PC-9 (cell line): ENCODE results near the gene TYROBP. TPM values are rescaled to one million over a fixed set of nuclear protein-coding genes. Genes with fewer than 3 reads are reported as not detected.
A peak's percentile ranks its signal among the peaks of the same experiment; 100 is the strongest.

Experiments used
- BruUV-seq: library from RNA; stranded (reverse); fragments of 400-500 nt; replicated peaks from 2 replicates; lab custom pipeline; 2021; lab: Mats Ljungman, UMichigan
- CTCF ChIA-PET: fragments of 300-600 bp; sonication (Branson Sonifier 250); formaldehyde crosslinking; loops from one replicate; lab custom pipeline; 2022; ENCODE audit warnings: antibody characterized with exemption; lab: Charles Lee
- POLR2A ChIA-PET: fragments of 300-600 bp; sonication (Branson Sonifier 250); formaldehyde crosslinking; loops from one replicate; lab custom pipeline; 2022; ENCODE audit warnings: antibody characterized with exemption; ENCODE audit not compliant: unreplicated experiment; lab: Charles Lee
- DNase-seq, 2 experiments: peaks; one replicate each; pipeline versions ENCODE4 v3.0.0 to v3.0.0-alpha.2; 2015 to 2022; ENCODE audit warnings: mixed read lengths in 1 of 2
- H2AFZ ChIP-seq: fragments of 200-600 bp; sonication (generic); 2 replicates; pipeline ENCODE4 v1.8.1; 2017; ENCODE audit warnings: antibody characterized with exemption
- H3F3A ChIP-seq: fragments of 200-600 bp; sonication (generic); 2 replicates; pipeline ENCODE4 v1.8.1; 2017; ENCODE audit warnings: antibody characterized with exemption, mild to moderate bottlenecking, low read depth; ENCODE audit not compliant: insufficient read depth
- H3K27ac ChIP-seq: fragments of 200-600 bp; sonication (generic); 2 replicates; pipeline ENCODE4 v1.6.1; 2016; ENCODE audit warnings: mixed run types
- H3K27me3 ChIP-seq: fragments of 200-600 bp; sonication (generic); 2 replicates; pipeline ENCODE4 v1.6.1; 2016; ENCODE audit warnings: low read depth, mixed run types; ENCODE audit not compliant: insufficient read depth
- H3K36me3 ChIP-seq: fragments of 200-600 bp; sonication (generic); 2 replicates; pipeline ENCODE4 v1.6.1; 2016; ENCODE audit warnings: low read depth, mixed run types
- H3K4me1 ChIP-seq: fragments of 200-600 bp; sonication (generic); replicated peaks from 2 replicates; pipeline ENCODE4 v1.6.1; 2016; ENCODE audit warnings: mixed run types; ENCODE audit not compliant: insufficient read depth
- H3K4me2 ChIP-seq: fragments of 200-600 bp; sonication (generic); 2 replicates; pipeline ENCODE4 v1.6.1; 2017; ENCODE audit warnings: mixed run types
- H3K4me3 ChIP-seq: fragments of 200-600 bp; sonication (generic); 2 replicates; pipeline ENCODE4 v1.6.1; 2016; ENCODE audit warnings: mixed run types
- H3K79me2 ChIP-seq: fragments of 200-600 bp; sonication (generic); 2 replicates; pipeline ENCODE4 v1.6.1; 2017; ENCODE audit warnings: low read depth, mixed run types
- H3K9me2 ChIP-seq: fragments of 200-600 bp; sonication (generic); 2 replicates; pipeline ENCODE4 v1.8.1; 2017; ENCODE audit warnings: mild to moderate bottlenecking; ENCODE audit not compliant: insufficient read depth
- H3K9me3 ChIP-seq: fragments of 200-600 bp; sonication (generic); 2 replicates; pipeline ENCODE4 v1.8.1; 2016; ENCODE audit warnings: low read depth; ENCODE audit not compliant: insufficient read depth
- H4K20me1 ChIP-seq: fragments of 200-600 bp; sonication (generic); 2 replicates; pipeline ENCODE4 v1.8.1; 2017; ENCODE audit not compliant: insufficient read depth
- CTCF ChIP-seq: fragments of 200-600 bp; sonication (generic); conservative IDR thresholded peaks from 2 replicates; pipeline ENCODE4 v1.6.1; 2017; ENCODE audit warnings: mixed run types, antibody characterized with exemption, mild to moderate bottlenecking, moderate library complexity
- EZH2 ChIP-seq: fragments of 200-600 bp; sonication (generic); IDR thresholded peaks from 2 replicates; pipeline ENCODE4 v1.8.0; 2017; ENCODE audit warnings: antibody characterized with exemption, low read depth
- intact Hi-C: fragments of 100-400 bp; cut with micrococcal nuclease; formaldehyde crosslinking; loops from one replicate; pipeline ENCODE4 v1.10.0; 2022; ENCODE audit not compliant: unreplicated experiment
- total RNA-seq: library from RNA; stranded (reverse); gene quantifications from 2 replicates; pipeline ENCODE4 v1.2.3, GENCODE V29; 2021

The TYROBP gene
- total RNA-seq, 1 experiment from 2014 or later: not detected

- peak overlapping the region; percentile 88 for H3K4me3 ChIP-seq
- intact Hi-C loops: loop anchor here (10.0 kb wide), 1 partner anchor 622 kb away; no protein-coding TSS in a partner anchor
- ChIA-PET POLR2A (no interaction called here), CTCF (interaction anchor here (0.7 kb wide), 1 partner anchor 117 kb away, joined by 3 read pairs; the partner anchor contains the start of gene THAP8)
- H4K20me1 ChIP-seq: no peaks in the 10 kb centered on the region; the same call in 1 of the 2 replicates
- DNase-seq: no peak
- H3K27me3 ChIP-seq: no peaks in the 10 kb centered on the region
- no peaks in the 10 kb centered on the region for H3K36me3 ChIP-seq
- peak overlapping the region; percentile 90 for H2AFZ ChIP-seq
- H3F3A ChIP-seq: peaks cover 9% of the 10 kb centered on the region; the same call in 1 of the 2 replicates
- H3K27ac ChIP-seq: no peak overlapping the region
- no peaks in the 10 kb centered on the region for H3K9me3 ChIP-seq
- H3K4me1 ChIP-seq: peaks cover 24% of the 10 kb centered on the region
- 0 out of 2 replicates have a peak, but pooled peaks cover 5% of the 10 kb centered on the region for H3K79me2 ChIP-seq
- peak overlapping the region; percentile 100 for H3K4me2 ChIP-seq
- TF ChIP-seq CTCF (no peak), EZH2 (no peak)
- no TSS peak for BruUV-seq
- no peaks in the 10 kb centered on the region for H3K9me2 ChIP-seq
These were observed 28.7 kb upstream of the TYROBP start for GRCh38 chr19:35936738-35937268.

DNA sequence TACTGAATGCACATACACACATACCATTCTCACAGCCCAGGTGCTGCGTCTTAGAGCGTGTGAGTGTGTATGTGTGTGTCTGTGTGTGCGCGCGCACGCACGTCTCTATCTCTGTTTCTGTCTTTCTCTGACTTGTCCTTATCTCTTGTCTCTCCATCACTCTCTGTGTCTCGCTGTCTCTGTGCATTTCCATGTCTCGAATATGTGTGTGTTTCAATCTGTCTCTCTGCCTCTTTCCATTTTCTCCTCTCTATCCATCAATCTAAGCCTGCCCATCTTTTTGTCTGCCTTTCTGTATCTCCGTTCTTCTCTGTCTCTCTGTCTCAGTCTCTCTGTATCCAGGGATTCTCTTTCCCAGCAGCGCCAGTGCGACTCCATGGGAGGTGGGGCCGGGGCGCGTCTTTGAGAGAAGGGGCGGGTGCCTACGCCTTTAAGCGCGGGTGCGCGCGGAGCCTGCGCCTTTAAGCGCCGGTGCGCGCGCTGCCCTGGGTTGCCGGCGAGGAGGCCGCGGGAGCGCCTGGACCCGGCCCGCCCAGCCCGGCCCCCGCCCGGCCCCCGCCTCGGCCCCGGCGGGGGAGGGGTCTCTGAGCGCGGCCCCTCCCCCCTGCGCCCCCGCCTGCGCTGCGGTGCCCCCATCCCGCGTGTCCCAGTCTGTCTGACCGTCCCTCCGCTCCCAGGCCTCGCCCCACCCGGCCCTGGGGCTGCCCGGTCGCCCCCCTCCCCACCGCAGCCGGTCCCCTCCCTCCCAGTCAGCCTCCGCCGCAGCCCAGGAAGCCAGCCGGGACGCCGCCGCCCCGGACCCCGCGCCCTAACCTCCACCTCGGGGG lies 28.0 kb upstream of the TYROBP start, which contains the start of gene LRFN3:
Gene LRFN3 (plus strand): TSS at position 464 of the 827 bp plus-strand sequence. CDS start 3,052 bp downstream, outside the sequence.
- peak within 1 kb of the TSS; percentile 100 for H3K4me2 ChIP-seq
- H3K27me3 ChIP-seq: no peaks in the 10 kb centered on the region
- peak in 1 of 2 experiments; percentile 62 for DNase-seq
- H3F3A ChIP-seq: peaks cover 9% of the 10 kb centered on the region; the same call in 1 of the 2 replicates
- no peaks in the 10 kb centered on the region for H3K36me3 ChIP-seq
- no peak within 1 kb of the TSS for H3K27ac ChIP-seq
- ChIA-PET POLR2A (no interaction called here), CTCF (no interaction called here)
- peak within 1 kb of the TSS; percentile 99 for H2AFZ ChIP-seq
- H3K79me2 ChIP-seq: 0 out of 2 replicates have a peak, but pooled peaks cover 5% of the 10 kb centered on the region
- H4K20me1 ChIP-seq: no peaks in the 10 kb centered on the region; the same call in 1 of the 2 replicates
- H3K4me3 ChIP-seq: peak within 1 kb of the TSS; percentile 88
- intact Hi-C loops: loop anchor here (10.0 kb wide), 1 partner anchor 621 kb away; no protein-coding TSS in a partner anchor
- BruUV-seq: no TSS peak
- no peaks in the 10 kb centered on the region for H3K9me2 ChIP-seq
- TF ChIP-seq CTCF (no peak), EZH2 (no peak)
- H3K4me1 ChIP-seq: peaks cover 24% of the 10 kb centered on the region
- H3K9me3 ChIP-seq: no peaks in the 10 kb centered on the region

GRCh38 chr19:35932291-35932936 lies 24.3 kb upstream of the TYROBP start:
- no TSS peak for BruUV-seq
- CTCF ChIA-PET: no interaction called here

More at GRCh38 chr19:35932291-35932936, 24.3 kb upstream of the TYROBP start:
- no peak for TF ChIP-seq CTCF
- no peak for TF ChIP-seq EZH2
- 0 out of 2 replicates have a peak, but pooled peaks cover 5% of the 10 kb centered on the region for H3K79me2 ChIP-seq
- no peak for DNase-seq
- no peaks in the 10 kb centered on the region for H3K36me3 ChIP-seq
- H3K4me2 ChIP-seq: 0 out of 2 replicates have a peak overlapping the region, but pooled peaks have one; percentile 37
- H3K27ac ChIP-seq: no peak overlapping the region
- H3K27me3 ChIP-seq: 0 out of 2 replicates have a peak, but pooled peaks cover 4% of the 10 kb centered on the region
- POLR2A ChIA-PET: no interaction called here
- no peaks in the 10 kb centered on the region; the same call in 1 of the 2 replicates for H4K20me1 ChIP-seq
- H3K4me3 ChIP-seq: no peak overlapping the region
- H3F3A ChIP-seq: peaks cover 9% of the 10 kb centered on the region; the same call in 1 of the 2 replicates
- H3K9me3 ChIP-seq: no peaks in the 10 kb centered on the region
- H3K4me1 ChIP-seq: peaks cover 23% of the 10 kb centered on the region
- intact Hi-C loops: loop anchor here (5.0 to 10.0 kb wide), 2 partner anchors 385 to 618 kb away; partner anchors contain the start of gene TMEM147
- H3K9me2 ChIP-seq: no peaks in the 10 kb centered on the region
- H2AFZ ChIP-seq: no peak overlapping the region
